Nephron progenitor cell (in vitro differentiated cells): ENCODE measurements around the gene GEMIN5.
"Not testable (repeated sequence)": the region's sequence is repeated elsewhere in the genome, so short reads cannot be mapped to it uniquely, and the experiment has no call there.

ENCODE experiments used
- DNase-seq: peaks from one replicate; pipeline ENCODE4 v3.0.0; 2021
- H3K27ac Mint-ChIP-seq: 2 replicates; pipeline ENCODE4 v1.8.0; 2021; ENCODE audit warnings: mild to moderate bottlenecking, moderate library complexity, mixed read lengths
- H3K27me3 Mint-ChIP-seq: 2 replicates; pipeline ENCODE4 v1.8.0; 2021; ENCODE audit warnings: mild to moderate bottlenecking, low read depth, mixed read lengths; ENCODE audit not compliant: poor library complexity
- H3K36me3 Mint-ChIP-seq: 2 replicates; pipeline ENCODE4 v1.8.0; 2021; ENCODE audit warnings: low read depth, mixed read lengths
- H3K4me1 Mint-ChIP-seq: 2 replicates; pipeline ENCODE4 v1.8.0; 2021; ENCODE audit warnings: mixed read lengths
- H3K4me3 Mint-ChIP-seq: 2 replicates; pipeline ENCODE4 v1.8.0; 2021; ENCODE audit warnings: mild to moderate bottlenecking, moderate library complexity, mixed read lengths
- H3K9me3 Mint-ChIP-seq: 2 replicates; pipeline ENCODE4 v1.8.0; 2021; ENCODE audit warnings: mild to moderate bottlenecking, moderate library complexity, mixed read lengths
- CTCF ChIP-seq: fragments of 200-600 bp; sonication (generic); IDR thresholded peaks from 2 replicates; pipeline ENCODE4 v1.5.0; 2021; ENCODE audit warnings: antibody characterized with exemption

GEMIN5 gene

GRCh38 chr5:154945695-154946301 lies 7.8 kb upstream of the GEMIN5 start:
- Mint-ChIP-seq H3K4me1 (peaks cover 7% of the 10 kb centered on the region), H3K9me3 (no peaks in the 10 kb centered on the region), H3K27me3 (no peaks in the 10 kb centered on the region), H3K4me3 (no peak overlapping the region), H3K36me3 (peaks cover 12% of the 10 kb centered on the region), H3K27ac (no peak overlapping the region)
- no peak for DNase-seq
- TF ChIP-seq CTCF, result peak; percentile 68

GRCh38 chr5:154944716-154945115 lies 6.7 kb upstream of the GEMIN5 start:
- TF ChIP-seq CTCF, result no peak
- Mint-ChIP-seq H3K27me3 (no peaks in the 10 kb centered on the region), H3K27ac (no peak overlapping the region), H3K36me3 (peaks cover 5% of the 10 kb centered on the region), H3K4me1 (peaks cover 7% of the 10 kb centered on the region), H3K4me3 (no peak overlapping the region), H3K9me3 (no peaks in the 10 kb centered on the region)
- DNase-seq, result no peak

GRCh38 chr5:154943527-154943926 lies 5.5 kb upstream of the GEMIN5 start:
- no peak for DNase-seq
- H3K27me3 Mint-ChIP-seq, result no peaks in the 10 kb centered on the region
- H3K9me3 Mint-ChIP-seq, result no peaks in the 10 kb centered on the region
- TF ChIP-seq CTCF, result no peak
- peaks cover 7% of the 10 kb centered on the region for H3K4me1 Mint-ChIP-seq
- H3K27ac Mint-ChIP-seq, result no peak overlapping the region
- H3K36me3 Mint-ChIP-seq, result peaks cover 5% of the 10 kb centered on the region
- H3K4me3 Mint-ChIP-seq, result no peak overlapping the region

- peak; percentile 92 for DNase-seq
- Mint-ChIP-seq H3K27ac (peak within 1 kb of the TSS; percentile 99), H3K27me3 (no peaks in the 10 kb centered on the region), H3K9me3 (no peaks in the 10 kb centered on the region), H3K4me3 (peak within 1 kb of the TSS; percentile 98), H3K4me1 (peaks cover 21% of the 10 kb centered on the region), H3K36me3 (peaks cover 2% of the 10 kb centered on the region)
- TF ChIP-seq CTCF, result no peak
Measured at GRCh38 chr5:154940772-154941620, 3.0 kb upstream of the GEMIN5 start, which contains the start of gene MRPL22. TSS of gene MRPL22 (plus strand) at chr5:154941073. CDS start at chr5:154941111, 38 bp downstream.

- Mint-ChIP-seq H3K4me1 (peaks cover 24% of the 10 kb centered on the region), H3K27ac (no peak overlapping the region), H3K9me3 (no peaks in the 10 kb centered on the region), H3K36me3 (peaks cover 4% of the 10 kb centered on the region), H3K27me3 (no peaks in the 10 kb centered on the region), H3K4me3 (peak overlapping the region; percentile 98)
- TF ChIP-seq CTCF, result no peak
- no peak for DNase-seq
Measured at GRCh38 chr5:154940375-154940771, 2.4 kb upstream of the GEMIN5 start.

GRCh38 chr5:154939387-154939786 lies 1.4 kb upstream of the GEMIN5 start:
- not testable (repeated sequence) for H3K27me3 Mint-ChIP-seq, H3K27ac Mint-ChIP-seq, H3K9me3 Mint-ChIP-seq, DNase-seq
- Mint-ChIP-seq H3K4me3 (peak overlapping the region; percentile 22), H3K36me3 (peaks cover 13% of the 10 kb centered on the region), H3K4me1 (peaks cover 27% of the 10 kb centered on the region)
